GM23338 (cell line): ENCODE results near the gene RFC2.

Experiments
- CTCF ChIP-seq, 2 experiments: fragments of 200-600 bp in 1 of 2; sonication (generic) in 1 of 2; conservative IDR thresholded peaks; 2 replicates each; pipeline versions ENCODE4 v1.5.1 to v1.6.1; 2016 to 2017; ENCODE audit warnings: antibody characterized with exemption in 2 of 2, low read depth in 2 of 2, mild to moderate bottlenecking in 2 of 2, moderate library complexity in 1 of 2
- ETS1 ChIP-seq: IDR thresholded peaks from 2 replicates; pipeline ENCODE4 v1.6.1; 2016; ENCODE audit warnings: antibody characterized with exemption
- EZH2 ChIP-seq: fragments of 200-600 bp; sonication (generic); IDR thresholded peaks from one replicate; pipeline ENCODE4 v1.8.0; 2017; ENCODE audit warnings: antibody characterized with exemption, mild to moderate bottlenecking, low read depth; ENCODE audit not compliant: unreplicated experiment
- JUNB ChIP-seq: IDR thresholded peaks from one replicate; pipeline ENCODE4 v1.6.1; 2016; ENCODE audit warnings: antibody characterized with exemption; ENCODE audit not compliant: unreplicated experiment

GRCh38 chr7:74183653-74184450 lies 70.3 kb downstream of the RFC2 start:
- TF ChIP-seq CTCF (conservative IDR thresholded peaks at IDR 0.05; ENCODE audit: low read depth in 2 of 2) (peak; percentile 68 to 73), ETS1 (no peak), EZH2 (no peak), JUNB (no peak)
